Trophoblast cell (in vitro differentiated cells and primary cell): ENCODE data around the gene C1QB.

Experiments used
- DNase-seq, 2 donors: peaks; one replicate each; pipeline ENCODE4 v3.0.0-alpha.2; 2016
- H2AFZ ChIP-seq: 2 replicates; pipeline ENCODE4 v1.6.1; 2013; ENCODE audit warnings: low read length, moderate library complexity, mild to moderate bottlenecking; ENCODE audit not compliant: insufficient read depth, poor library complexity
- H2AK5ac ChIP-seq: 2 replicates; pipeline ENCODE4 v1.6.1; 2013; ENCODE audit warnings: mild to moderate bottlenecking, low read length
- H2BK120ac ChIP-seq: 2 replicates; pipeline ENCODE4 v1.6.1; 2013; ENCODE audit warnings: low read length, mild to moderate bottlenecking, moderate library complexity; ENCODE audit not compliant: insufficient read depth, poor library complexity
- H2BK12ac ChIP-seq: 2 replicates; pipeline ENCODE4 v1.6.1; 2013; ENCODE audit warnings: mild to moderate bottlenecking, low read length, moderate library complexity
- H2BK5ac ChIP-seq: 2 replicates; pipeline ENCODE4 v1.6.1; 2013; ENCODE audit warnings: low read length, low read depth, moderate library complexity, mild to moderate bottlenecking; ENCODE audit not compliant: poor library complexity
- H3K14ac ChIP-seq: 2 replicates; pipeline ENCODE4 v1.6.1; 2013; ENCODE audit warnings: mild to moderate bottlenecking, low read length
- H3K18ac ChIP-seq: 2 replicates; pipeline ENCODE4 v1.6.1; 2013; ENCODE audit warnings: mild to moderate bottlenecking, low read length
- H3K23ac ChIP-seq: 2 replicates; pipeline ENCODE4 v1.6.1; 2013; ENCODE audit warnings: low read length
- H3K27ac ChIP-seq: 2 replicates; pipeline ENCODE4 v1.5.1; 2013; ENCODE audit warnings: low read depth, mild to moderate bottlenecking, inconsistent platforms, low read length, moderate library complexity
- H3K27me3 ChIP-seq: 2 replicates; pipeline ENCODE4 v1.6.1; 2013; ENCODE audit warnings: inconsistent platforms, mild to moderate bottlenecking, low read length, moderate library complexity; ENCODE audit not compliant: insufficient read depth
- H3K36me3 ChIP-seq, 2 experiments: 1 replicate in 1 of 2; 2 replicates in 1 of 2; pipeline ENCODE4 v1.6.1; 2013; ENCODE audit warnings: low read length in 2 of 2, mild to moderate bottlenecking in 2 of 2, moderate library complexity in 1 of 2; ENCODE audit not compliant: insufficient read depth in 2 of 2, control insufficient read depth in 1 of 2
- H3K4ac ChIP-seq: 2 replicates; pipeline ENCODE4 v1.6.1; 2013; ENCODE audit warnings: low read depth, mild to moderate bottlenecking, low read length, moderate library complexity
- H3K4me1 ChIP-seq, 2 experiments: 1 replicate in 1 of 2; 2 replicates in 1 of 2; pipeline ENCODE4 v1.6.1; 2013; ENCODE audit warnings: low read length in 2 of 2, mild to moderate bottlenecking in 2 of 2, moderate library complexity in 1 of 2; ENCODE audit not compliant: insufficient read depth in 2 of 2, control insufficient read depth in 1 of 2
- H3K4me2 ChIP-seq: 2 replicates; pipeline ENCODE4 v1.6.1; 2013; ENCODE audit warnings: inconsistent platforms, mild to moderate bottlenecking, low read length, moderate library complexity
- H3K4me3 ChIP-seq: 2 replicates; pipeline ENCODE4 v1.5.1; 2013; ENCODE audit warnings: mild to moderate bottlenecking, low read depth, low read length, inconsistent platforms
- H3K79me1 ChIP-seq: one replicate; pipeline ENCODE4 v1.6.1; 2013; ENCODE audit warnings: low read length
- H3K79me2 ChIP-seq: 2 replicates; pipeline ENCODE4 v1.6.1; 2013; ENCODE audit warnings: low read length, mild to moderate bottlenecking; ENCODE audit not compliant: control insufficient read depth, insufficient read depth, poor library complexity
- H3K9ac ChIP-seq: 2 replicates; pipeline ENCODE4 v1.6.1; 2013; ENCODE audit warnings: mild to moderate bottlenecking, low read length
- H3K9me3 ChIP-seq: 2 replicates; pipeline ENCODE4 v1.6.1; 2013; ENCODE audit warnings: low read depth, mild to moderate bottlenecking, control low read depth, inconsistent platforms, low read length; ENCODE audit not compliant: insufficient read depth
- H4K12ac ChIP-seq: 2 replicates; pipeline ENCODE4 v1.6.1; 2013; ENCODE audit warnings: low read depth, mild to moderate bottlenecking, low read length, moderate library complexity
- H4K8ac ChIP-seq: 2 replicates; pipeline ENCODE4 v1.6.1; 2013; ENCODE audit warnings: low read depth, mild to moderate bottlenecking, low read length, moderate library complexity
- H4K91ac ChIP-seq: one replicate; pipeline ENCODE4 v1.6.1; 2013; ENCODE audit warnings: low read depth, mild to moderate bottlenecking, low read length, moderate library complexity
- WGBS: extraction: QIAGEN DNeasy Blood & Tissue Kit; methylation state at CpG from one replicate; pipeline ENCODE4 v1.1.7; 2013; ENCODE audit warnings: missing lambda C conversion rate; ENCODE audit not compliant: insufficient read length, insufficient coverage; ENCODE audit errors: extremely low coverage; 5-methylcytosine and 5-hydroxymethylcytosine counted together

Gene C1QB

GRCh38 chr1:22613951-22614350 is 39.1 kb upstream of the C1QB start:
- Histone ChIP-seq H4K8ac (no peak overlapping the region), H3K27me3 (no peaks in the 10 kb centered on the region), H3K79me1 (no peaks in the 10 kb centered on the region), H3K27ac (no peak overlapping the region), H2BK120ac (no peak overlapping the region), H3K36me3 (no peaks in the 10 kb centered on the region), H3K4me2 (no peak overlapping the region), H3K18ac (no peak overlapping the region), H3K4me3 (no peak overlapping the region), H4K91ac (no peak overlapping the region), H3K14ac (no peak overlapping the region), H3K9me3 (no peaks in the 10 kb centered on the region), H3K4me1 (no peaks in the 10 kb centered on the region), H3K9ac (no peak overlapping the region), H3K79me2 (no peaks in the 10 kb centered on the region), H2AFZ (no peak overlapping the region), H2BK5ac (no peak overlapping the region), H3K4ac (no peak overlapping the region), H2BK12ac (no peak overlapping the region), H4K12ac (no peak overlapping the region), H3K23ac (no peak overlapping the region), H2AK5ac (no peak overlapping the region)
- DNase-seq: no peak
- WGBS: no CpG with 5 or more reads among the region's 12 CpGs

- no peak overlapping the region for H2BK5ac ChIP-seq
- WGBS: no CpG with 5 or more reads among the region's 2 CpGs
- H4K91ac ChIP-seq: no peak overlapping the region
- H3K79me1 ChIP-seq: no peaks in the 10 kb centered on the region
- no peaks in the 10 kb centered on the region for H3K4me1 ChIP-seq
- no peak overlapping the region for H3K4me2 ChIP-seq
- no peaks in the 10 kb centered on the region for H3K36me3 ChIP-seq
- no peak overlapping the region for H3K9ac ChIP-seq
- no peak overlapping the region for H3K23ac ChIP-seq
- no peak overlapping the region for H3K4me3 ChIP-seq
- H3K14ac ChIP-seq: no peak overlapping the region
- H3K79me2 ChIP-seq: no peaks in the 10 kb centered on the region
- H2AK5ac ChIP-seq: no peak overlapping the region
- H4K8ac ChIP-seq: no peak overlapping the region
- no peaks in the 10 kb centered on the region for H3K27me3 ChIP-seq
- no peaks in the 10 kb centered on the region for H3K9me3 ChIP-seq
- H3K18ac ChIP-seq: no peak overlapping the region
- no peak overlapping the region for H2BK12ac ChIP-seq
- H3K27ac ChIP-seq: no peak overlapping the region
- H2BK120ac ChIP-seq: no peak overlapping the region
- no peak overlapping the region for H2AFZ ChIP-seq
- no peak overlapping the region for H4K12ac ChIP-seq
- DNase-seq: no peak
- H3K4ac ChIP-seq: no peak overlapping the region
These were observed 37.1 kb upstream of the C1QB start for GRCh38 chr1:22615886-22616285.

GRCh38 chr1:22616571-22616970 is 36.5 kb upstream of the C1QB start:
- H4K8ac ChIP-seq: no peak overlapping the region
- no peaks in the 10 kb centered on the region for H3K4me1 ChIP-seq
- H4K91ac ChIP-seq: no peak overlapping the region
- H3K27me3 ChIP-seq: no peaks in the 10 kb centered on the region
- no CpG with 5 or more reads among the region's 11 CpGs for WGBS
- no peak overlapping the region for H3K18ac ChIP-seq
- no peak overlapping the region for H3K14ac ChIP-seq
- DNase-seq: no peak
- H3K4me3 ChIP-seq: no peak overlapping the region
- H3K4ac ChIP-seq: no peak overlapping the region
- no peak overlapping the region for H3K9ac ChIP-seq
- H3K23ac ChIP-seq: no peak overlapping the region
- no peak overlapping the region for H3K4me2 ChIP-seq
- no peak overlapping the region for H3K27ac ChIP-seq
- H2BK5ac ChIP-seq: no peak overlapping the region
- no peak overlapping the region for H2AK5ac ChIP-seq
- H3K36me3 ChIP-seq: no peaks in the 10 kb centered on the region
- no peaks in the 10 kb centered on the region for H3K79me1 ChIP-seq
- H4K12ac ChIP-seq: no peak overlapping the region
- no peak overlapping the region for H2AFZ ChIP-seq
- H3K79me2 ChIP-seq: no peaks in the 10 kb centered on the region
- H3K9me3 ChIP-seq: no peaks in the 10 kb centered on the region
- no peak overlapping the region for H2BK120ac ChIP-seq
- H2BK12ac ChIP-seq: no peak overlapping the region

GRCh38 chr1:22618056-22618455 is 35.0 kb upstream of the C1QB start:
- no peak overlapping the region for H2BK5ac ChIP-seq
- H2BK12ac ChIP-seq: no peak overlapping the region
- no peak overlapping the region for H3K4me2 ChIP-seq
- DNase-seq: no peak
- H3K79me2 ChIP-seq: no peaks in the 10 kb centered on the region
- H2AFZ ChIP-seq: no peak overlapping the region
- H2BK120ac ChIP-seq: no peak overlapping the region
- no peak overlapping the region for H3K9ac ChIP-seq
- no peaks in the 10 kb centered on the region for H3K79me1 ChIP-seq
- no peak overlapping the region for H3K14ac ChIP-seq
- H3K4me3 ChIP-seq: no peak overlapping the region
- no peaks in the 10 kb centered on the region for H3K4me1 ChIP-seq
- H3K27me3 ChIP-seq: no peaks in the 10 kb centered on the region
- WGBS: no CpG with 5 or more reads among the region's 16 CpGs
- H3K9me3 ChIP-seq: no peaks in the 10 kb centered on the region
- H3K36me3 ChIP-seq: no peaks in the 10 kb centered on the region
- no peak overlapping the region for H3K18ac ChIP-seq
- no peak overlapping the region for H3K23ac ChIP-seq
- no peak overlapping the region for H3K27ac ChIP-seq
- no peak overlapping the region for H4K8ac ChIP-seq
- H2AK5ac ChIP-seq: no peak overlapping the region
- no peak overlapping the region for H4K12ac ChIP-seq
- no peak overlapping the region for H4K91ac ChIP-seq
- no peak overlapping the region for H3K4ac ChIP-seq
